GM03348 (cell line): ENCODE measurements around the gene KCTD16.

Experiments used
- DNase-seq: peaks from one replicate; pipeline ENCODE4 v3.0.0; 2012; ENCODE audit warnings: low spot score

Gene KCTD16

DNA sequence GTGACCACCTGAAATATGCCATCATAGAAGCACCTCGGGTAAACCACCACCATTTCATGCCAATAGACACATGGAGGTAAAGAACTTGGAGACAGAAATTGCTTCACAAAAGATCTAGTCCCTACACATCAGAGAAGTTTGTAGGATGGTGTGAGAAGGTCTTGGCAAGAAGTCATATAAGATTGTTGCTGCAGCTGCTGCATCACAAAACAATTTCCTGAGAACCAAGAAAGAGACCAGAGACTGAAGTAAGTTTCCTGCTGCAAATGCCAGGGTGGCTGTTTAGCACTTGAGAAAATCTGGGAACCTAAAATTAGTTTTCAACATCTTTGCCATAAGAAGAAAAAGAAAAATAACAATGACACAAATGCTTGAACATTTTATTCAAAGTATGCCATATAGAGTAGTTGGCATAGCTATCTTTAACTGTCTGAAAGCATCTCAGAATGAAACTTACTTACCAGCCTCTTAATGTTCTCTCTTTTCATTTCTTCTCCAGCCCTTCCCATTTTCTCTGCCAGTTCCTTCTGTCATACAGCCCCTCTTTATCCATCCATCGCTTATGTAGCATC, 114.3 kb downstream of the KCTD16 start:
- no peak for DNase-seq

DNA sequence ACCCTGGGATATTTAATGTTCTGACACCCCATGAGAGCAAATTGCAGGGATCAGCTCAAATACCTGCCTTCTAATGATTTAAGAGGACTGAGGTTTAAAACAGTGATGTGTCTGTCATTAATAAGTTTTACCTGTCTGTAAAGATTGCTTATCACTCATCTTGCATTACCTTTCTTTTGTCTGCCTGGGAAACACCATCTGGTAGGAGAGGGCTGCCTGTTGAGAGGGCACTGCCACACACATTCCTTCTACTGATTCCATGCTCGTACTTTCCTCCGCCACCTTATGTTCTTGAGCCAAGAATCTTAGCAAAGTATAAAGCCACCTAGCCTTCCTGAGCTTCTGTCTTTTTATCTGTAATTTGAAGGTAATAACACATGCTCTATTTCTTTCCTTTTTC, 118.6 kb downstream of the KCTD16 start:
- DNase-seq: no peak

DNA sequence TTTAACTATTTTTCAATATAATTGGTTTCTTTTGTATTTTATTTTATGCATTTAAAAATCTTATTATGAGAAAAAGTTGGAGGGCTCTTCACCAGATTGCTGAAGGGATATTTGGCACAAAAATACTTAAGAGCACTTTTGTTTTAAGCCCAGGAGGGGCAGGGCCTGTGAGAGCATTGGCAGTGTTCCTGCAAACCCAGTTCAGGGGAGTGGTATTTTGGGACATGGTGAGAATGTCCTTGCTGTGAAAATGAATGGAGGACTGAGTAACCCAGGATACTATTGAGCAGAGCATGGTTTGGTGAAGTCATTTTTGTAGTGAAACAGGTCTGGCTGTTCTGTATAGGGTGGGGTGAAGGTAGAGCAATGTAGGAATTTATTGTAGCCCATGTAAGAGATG, 121.4 kb downstream of the KCTD16 start:
- no peak for DNase-seq

DNA sequence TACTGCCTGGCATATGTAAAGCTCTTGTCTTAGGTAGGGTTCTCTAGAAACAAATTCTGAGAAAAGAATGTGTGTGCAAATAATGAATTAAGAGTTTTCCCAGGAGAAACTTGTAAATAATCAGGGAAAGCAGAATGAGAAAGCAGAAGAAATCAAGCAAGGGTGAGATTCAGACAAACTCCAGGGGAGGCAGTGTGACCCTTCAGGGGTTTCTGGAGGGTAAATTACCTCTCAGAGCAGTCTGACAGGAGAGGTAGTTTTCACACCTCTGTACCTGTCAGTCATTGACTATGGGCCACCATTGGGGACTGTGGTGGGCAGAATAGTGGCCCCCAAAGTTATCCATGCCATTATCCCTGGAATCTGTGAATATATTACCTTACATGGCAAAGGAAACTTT, 124.6 kb downstream of the KCTD16 start:
- DNase-seq: no peak

DNA sequence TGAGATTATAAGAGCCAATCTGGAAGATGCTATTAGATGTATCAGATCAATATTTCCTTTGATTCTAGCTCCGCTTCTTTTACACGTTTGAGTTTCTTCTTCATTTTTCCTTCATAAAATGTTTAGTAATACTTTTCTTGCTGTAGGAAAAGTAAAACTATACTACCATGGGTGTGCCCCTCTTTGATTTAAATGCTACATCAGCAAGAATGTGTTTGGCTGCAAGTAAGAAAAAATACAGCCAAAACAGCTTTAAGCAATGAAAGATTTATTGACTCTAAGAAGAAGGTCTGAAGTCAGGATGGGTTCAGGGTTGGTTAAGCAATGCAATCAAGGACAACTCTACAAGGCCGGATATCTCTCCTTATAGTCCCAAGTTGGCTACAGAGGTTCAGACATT, 126.4 kb downstream of the KCTD16 start:
- no peak for DNase-seq

DNA sequence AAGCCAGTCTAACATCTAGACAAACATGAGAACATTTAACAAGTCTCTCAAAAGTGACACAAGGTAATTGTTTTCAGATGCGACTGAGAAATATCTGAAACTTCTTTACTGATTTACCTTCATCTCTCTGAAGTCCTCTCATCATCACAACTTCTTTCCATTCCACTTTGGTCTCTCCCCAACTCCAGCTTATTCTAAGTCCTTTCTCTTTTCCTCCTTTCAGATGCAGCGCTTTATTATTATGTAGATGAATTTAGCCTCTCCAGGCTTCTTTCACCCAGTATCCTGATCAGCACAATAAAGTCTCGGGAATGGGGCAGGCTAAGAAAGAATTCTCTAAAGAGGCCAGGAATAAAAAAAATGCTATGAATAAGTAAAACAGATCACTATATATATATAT, 128.0 kb downstream of the KCTD16 start:
- no peak for DNase-seq

DNA sequence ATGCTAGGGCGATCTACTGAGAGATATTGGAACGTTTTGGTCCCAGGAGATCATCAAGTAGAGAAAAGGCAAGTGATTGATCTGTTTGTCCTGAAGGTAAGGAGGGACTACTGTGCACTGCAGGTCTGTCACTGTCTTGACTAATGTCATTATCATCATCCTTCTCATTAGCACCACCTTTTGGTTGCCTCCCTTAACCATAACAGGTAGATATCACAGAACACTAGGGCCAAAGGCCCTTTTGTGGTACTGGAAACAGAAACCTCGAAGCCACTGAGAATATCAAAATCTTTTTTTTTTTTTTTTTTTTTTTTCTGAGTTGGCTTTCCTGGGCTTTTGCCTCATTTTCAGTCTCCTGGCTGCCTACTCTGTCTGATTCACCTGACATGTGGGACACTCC, 134.0 kb downstream of the KCTD16 start:
- DNase-seq: no peak

DNA sequence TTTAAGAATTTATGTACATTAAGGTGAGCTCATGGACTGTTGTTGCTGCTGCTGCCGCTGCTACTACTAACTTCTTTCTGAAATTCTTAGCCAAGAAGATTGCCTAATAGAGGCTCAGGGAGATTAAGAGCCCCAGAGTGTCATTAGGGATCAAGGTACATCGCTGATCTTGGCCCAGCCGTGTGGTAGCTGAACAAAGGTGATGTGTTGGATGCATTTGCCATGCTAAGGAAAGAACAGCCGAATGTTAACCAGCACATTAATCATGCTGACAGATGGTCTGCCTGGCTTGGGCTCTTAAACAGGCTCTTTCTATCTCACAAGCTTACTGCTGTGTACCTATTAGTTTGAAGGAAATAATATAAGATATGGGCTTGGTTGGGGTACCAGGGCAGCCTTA, 137.1 kb downstream of the KCTD16 start:
- DNase-seq: no peak

DNA sequence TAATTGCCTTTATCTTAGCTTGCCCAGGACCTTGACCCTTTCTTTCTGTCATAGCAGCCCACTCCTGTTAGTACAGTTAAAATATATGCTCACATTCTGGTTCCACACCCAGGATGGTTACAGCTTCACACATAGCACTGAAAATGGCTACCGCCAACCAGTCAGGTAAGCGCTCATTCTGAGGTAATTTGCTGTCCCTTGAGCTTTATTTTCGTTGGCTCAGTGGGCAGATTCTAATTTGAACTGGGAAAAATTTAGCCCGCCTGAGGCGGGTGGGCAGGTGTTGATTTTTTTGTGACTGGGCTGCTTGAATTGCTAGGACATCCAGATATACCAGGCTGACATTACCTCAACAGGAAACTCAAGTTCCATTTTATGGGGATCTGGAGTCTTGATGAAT, 137.5 kb downstream of the KCTD16 start:
- DNase-seq: no peak

DNA sequence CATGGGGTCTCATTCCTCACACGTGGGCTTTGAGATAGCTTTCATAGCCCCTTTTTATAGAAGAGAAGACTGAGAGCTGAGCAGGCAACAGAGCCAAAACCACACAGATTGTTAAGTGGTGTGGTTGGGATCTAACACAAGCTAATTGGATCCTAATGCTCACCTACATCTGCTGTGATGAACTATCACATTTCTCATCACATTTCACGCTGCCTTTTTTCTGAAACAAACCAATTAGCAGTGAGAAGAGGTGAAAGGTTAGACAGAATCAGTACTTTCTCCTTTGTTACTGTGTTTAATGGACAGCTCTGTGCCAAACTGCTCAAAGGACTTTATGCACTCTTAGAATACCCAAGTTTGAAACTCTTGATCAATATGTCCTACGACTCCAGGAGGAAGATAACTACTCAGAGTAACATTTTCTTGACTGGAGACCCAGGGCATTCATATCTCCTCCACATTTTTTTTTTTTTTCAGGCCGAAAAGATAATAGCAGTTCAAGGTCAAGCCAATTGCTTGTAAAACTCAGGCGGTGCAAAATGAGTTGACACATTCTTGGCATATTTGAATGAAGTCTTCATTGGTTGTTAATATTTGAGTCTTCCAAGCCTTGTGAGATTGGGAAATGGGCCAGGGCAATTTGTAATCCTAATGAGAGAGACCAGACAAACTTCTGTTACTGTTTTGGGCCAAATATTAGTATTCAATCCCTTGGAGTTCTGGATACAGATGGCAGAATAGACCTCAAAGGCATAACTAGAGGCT, 138.4 kb downstream of the KCTD16 start:
- no peak for DNase-seq

DNA sequence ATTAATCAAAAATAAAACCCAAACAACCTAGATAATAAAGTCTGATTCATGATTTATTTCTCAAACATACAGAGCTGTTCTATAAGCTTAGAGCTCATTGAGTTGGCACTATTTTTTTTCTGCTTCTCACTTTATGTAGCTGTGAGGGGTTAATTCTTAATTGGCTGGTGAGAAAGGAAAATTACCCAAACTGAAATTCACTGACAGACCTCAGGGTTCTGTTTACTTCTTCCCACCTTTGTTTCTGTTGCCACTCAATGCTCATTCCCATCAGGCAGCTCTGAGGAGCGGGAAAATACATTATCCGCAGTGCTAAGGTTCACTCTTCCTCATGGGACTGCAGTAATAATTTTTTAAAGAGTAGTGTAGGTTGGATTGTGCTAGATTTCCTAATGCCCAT, 139.9 kb downstream of the KCTD16 start:
- DNase-seq: no peak

DNA sequence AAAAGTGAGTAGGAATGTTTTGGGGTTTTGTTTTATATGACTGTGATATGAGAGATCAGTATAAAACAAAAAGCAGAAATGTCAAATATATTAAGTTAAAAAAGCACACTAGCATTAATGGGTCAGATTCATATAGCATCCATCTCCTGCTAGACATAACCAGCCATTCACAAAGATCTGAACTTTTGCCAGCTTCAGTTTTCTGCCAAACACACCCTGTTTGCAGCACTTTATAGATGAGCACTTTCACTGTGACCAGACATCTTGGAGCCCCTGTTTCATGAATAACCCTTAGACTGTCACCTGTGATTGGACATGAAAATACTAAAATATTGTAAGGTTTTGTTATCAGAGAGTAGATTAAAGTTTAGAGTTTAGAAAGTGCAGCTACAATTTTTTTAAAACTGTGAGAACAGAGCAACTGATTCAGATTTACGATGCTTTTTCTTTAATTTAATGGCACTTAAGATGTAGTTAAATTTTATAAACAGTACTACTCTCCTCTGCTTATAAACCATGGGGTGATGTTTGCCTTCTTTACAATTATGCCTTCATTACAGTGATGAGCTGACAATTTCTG, 142.6 kb downstream of the KCTD16 start:
- no peak for DNase-seq

DNA sequence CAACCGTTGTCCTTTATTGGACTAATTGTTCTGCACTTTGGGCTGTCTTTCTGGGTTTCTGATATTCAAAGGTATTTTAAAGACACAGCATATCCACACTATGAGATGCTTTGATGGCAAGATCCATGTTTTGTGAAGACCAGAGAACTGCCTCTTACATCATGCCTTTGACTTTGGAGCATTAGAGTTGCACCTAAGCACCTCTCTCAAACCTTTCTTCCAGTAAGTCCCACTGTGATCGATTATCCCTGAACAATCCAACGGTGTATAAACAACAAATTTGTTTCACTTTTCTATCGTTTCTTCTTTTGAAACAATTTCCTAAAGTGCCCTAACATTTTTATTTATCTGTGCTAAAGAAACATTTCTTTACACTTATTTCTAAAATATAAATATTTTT, 144.4 kb downstream of the KCTD16 start:
- no peak for DNase-seq

DNA sequence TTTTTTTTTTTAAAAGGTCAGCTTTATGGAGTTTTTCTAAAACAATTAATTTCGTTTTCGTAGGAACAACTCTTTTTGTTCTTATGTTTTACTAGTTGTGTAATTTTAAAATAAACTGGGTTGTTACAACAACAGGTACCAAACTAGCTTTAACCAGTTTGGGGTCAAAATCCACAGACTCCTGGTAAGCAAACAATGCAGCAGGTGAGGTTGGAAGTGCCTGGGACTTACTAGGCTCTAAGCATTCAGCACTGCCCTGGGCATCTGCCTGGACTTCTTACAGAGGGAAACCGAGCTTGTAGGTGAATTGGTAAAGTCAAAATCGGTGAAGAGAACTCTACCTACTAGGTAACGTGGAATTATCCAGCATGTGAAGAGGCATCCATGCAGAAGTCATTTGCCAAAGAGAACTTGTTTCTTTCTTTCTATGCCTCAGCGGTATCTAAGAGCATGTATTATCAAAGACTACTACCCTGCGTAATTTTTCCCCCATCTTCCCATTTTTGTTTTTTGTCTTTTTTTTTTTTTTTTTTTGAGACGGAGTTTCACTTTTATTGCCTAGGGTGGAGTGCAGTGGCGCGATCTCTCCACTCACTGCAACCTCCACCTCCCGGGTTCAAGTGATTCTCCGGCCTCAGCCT, 145.4 kb downstream of the KCTD16 start:
- no peak for DNase-seq

DNA sequence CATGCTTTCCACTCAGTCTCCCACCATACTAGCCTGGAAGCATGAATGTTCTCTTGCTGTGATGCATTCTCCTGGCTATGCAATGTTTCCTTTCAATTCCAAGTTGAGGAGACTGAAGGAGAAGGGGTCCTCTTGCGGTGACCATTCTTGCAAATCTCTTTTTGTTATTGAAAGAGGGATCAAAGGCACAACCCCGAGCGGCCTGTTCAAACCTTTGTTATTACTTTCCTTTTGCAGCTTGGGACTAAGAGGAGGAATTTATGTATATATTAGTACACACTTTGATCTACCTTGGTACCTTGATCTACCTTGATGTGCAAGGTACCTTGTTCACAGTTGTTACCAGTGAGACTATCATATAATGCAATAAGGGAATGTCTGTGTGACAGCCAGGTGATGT, 147.3 kb downstream of the KCTD16 start:
- no peak for DNase-seq

DNA sequence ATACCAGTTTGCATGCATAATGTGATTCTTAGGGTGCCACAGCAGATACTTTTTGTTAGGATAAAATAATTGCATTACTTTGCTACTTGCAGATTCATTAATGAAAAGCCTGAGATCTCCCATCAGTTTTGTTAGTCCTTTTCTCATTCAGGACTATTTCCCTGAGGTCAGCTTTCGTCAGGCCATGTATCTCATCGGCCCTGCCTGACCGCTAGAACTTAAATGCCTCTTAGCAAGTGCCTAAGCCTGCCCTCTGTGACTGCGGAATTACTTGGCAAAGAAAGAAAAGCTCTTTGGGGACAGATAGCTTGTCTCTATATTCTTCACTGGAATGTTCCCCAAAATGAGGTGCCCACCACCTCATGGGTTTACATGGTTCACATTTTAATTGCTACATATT, 147.8 kb downstream of the KCTD16 start:
- DNase-seq: no peak

DNA sequence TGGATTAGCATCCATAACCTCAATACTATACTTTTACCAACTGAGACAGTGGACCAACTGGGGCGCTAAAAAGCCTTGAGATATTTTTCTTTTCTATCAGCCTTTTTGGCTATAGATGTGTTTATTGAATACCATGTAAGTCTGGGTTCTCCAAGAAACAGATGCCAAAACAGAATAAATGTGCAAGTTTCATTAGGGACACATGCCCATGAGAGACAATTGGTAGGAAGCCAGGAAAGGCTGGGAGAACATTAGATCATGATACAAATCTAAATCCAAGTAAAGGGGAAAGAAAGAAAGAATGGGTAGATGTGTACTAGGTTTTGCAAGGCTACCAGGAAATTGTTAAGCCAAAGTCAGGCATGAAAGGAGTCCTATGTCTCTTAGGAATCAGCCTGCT, 152.5 kb downstream of the KCTD16 start:
- DNase-seq: no peak

DNA sequence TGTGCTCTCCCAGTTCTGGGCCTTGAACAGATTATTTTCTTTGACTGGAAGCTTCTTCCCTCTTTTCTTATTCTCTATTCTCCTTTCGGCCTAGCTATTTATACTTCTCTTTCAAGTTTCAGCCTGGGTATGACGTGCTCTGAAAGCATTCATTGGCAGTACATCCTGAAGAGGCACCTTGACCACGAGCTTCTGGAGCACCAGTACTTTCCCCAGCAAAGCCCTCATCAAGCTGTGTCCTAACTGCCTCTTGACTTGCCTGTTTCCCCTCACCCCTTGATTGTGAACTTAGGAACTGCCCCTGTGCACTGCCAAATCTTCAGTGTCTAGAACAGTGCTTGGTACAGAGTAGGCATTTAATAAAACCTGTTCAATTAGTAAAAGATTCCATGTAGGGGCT, 154.9 kb downstream of the KCTD16 start:
- no peak for DNase-seq

DNA sequence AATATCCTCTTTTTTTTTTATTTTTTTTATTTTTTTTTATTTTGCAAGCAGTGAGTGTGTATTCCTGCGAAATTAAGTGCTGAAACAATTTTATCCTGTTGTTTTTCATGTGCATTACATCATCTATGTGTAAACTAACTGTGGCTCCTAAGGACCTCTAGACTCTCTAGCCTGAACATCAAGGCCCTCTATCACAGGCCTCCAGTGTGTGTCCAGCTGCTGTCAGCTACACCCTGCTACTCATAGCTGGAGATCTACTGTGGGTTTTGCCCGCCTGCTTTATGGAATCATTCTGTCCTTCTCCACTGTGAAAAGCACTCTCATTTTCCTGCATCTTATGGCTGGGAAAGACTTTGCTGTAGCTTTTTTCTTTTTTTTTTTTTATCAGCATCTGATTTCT, 157.8 kb downstream of the KCTD16 start:
- no peak for DNase-seq

DNA sequence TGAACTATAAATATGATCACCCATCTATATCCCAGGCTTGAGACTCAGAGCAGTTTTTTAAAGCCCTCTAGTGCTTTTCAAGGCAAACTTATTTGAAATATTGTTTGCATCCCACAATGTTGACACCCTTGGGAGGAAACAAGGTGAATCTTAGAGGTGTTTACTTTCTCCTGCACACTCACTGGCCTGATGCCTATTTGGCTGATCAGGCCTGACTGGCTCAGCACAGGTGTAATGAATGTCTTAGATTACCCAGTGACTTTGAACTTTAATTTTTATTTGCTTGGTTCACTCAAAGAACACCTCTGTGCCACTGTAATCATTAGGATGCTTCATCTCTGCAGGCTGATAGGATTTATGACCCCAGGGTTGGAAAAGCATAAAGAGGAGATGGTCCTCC, 158.3 kb downstream of the KCTD16 start:
- no peak for DNase-seq

DNA sequence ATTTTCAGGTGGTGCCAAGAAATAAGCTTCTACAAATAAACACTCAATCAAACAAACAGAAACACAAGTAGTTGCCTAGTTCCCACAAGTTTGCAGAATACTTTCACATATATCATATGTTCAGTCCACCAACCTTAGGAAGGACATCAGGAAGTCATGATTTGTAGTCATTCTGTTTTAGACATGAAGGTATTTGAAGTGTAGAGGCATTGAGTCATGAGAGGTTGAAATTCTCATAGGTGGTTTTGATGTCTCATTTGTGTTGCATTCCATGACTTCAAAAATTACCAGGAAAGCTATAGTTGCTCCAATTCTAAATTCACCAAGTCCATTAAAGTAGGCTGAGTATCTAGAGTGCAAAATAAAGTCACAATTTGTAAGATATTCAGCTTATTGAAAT, 159.0 kb downstream of the KCTD16 start:
- DNase-seq: no peak

DNA sequence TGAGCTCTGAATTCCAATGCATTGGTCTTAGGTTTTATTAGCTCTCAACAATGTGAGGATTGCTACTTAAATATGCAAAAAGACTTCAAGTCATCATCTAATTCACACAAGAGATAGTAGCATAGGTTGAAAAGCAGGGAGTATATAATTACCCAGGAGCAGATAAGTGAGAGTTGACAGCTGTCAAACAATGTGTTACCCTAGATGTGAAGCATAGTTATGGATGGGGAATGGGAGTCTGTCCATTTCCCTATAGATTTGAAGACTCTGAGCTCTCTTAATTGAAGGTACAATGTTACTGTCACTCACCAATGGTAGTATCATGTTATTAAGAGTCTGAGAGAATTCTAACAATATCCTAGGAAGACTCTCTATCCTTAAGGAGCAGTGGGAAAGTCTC, 160.7 kb downstream of the KCTD16 start:
- DNase-seq: no peak

DNA sequence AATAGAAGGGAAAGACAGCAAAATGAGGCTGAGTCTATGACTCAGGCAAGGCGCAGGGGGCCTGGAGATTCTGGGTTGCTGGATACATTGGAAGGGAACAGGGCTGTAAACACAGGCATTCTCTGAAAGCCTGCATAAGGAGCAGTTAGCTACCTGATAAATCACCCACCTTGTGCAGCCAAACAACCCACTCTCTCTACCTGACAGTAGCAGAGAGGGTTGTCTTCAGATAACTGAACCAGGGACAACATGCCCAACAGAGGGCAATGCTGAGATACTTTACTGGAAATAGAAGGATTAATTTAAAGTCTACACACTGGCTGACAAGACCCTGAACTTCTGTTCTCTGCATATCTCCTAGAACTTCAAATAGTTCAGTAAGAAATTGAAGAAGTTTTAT, 161.6 kb downstream of the KCTD16 start:
- DNase-seq: no peak
